SJSA1 (cell line): ENCODE results near the gene LTN1. TPM values are rescaled to one million over a fixed set of nuclear protein-coding genes. Genes with fewer than 3 reads are reported as not detected.
A peak's percentile ranks its signal among the peaks of the same experiment; 100 is the strongest.
"Not testable (repeated sequence)": the region's sequence is repeated elsewhere in the genome, so short reads cannot be mapped to it uniquely, and the experiment has no call there.

Source experiments
- DNase-seq, 2 experiments: peaks; one replicate each; pipeline ENCODE4 v3.0.0-alpha.2; 2015 to 2020; ENCODE audit warnings: low spot score in 2 of 2, low read depth in 1 of 2
- H3K27ac ChIP-seq: fragments of 250-450 bp; sonication (Bioruptor Pico); 2 replicates; pipeline ENCODE4 v1.5.1; 2020; ENCODE audit warnings: mild to moderate bottlenecking, moderate library complexity
- H3K27me3 ChIP-seq: fragments of 250-450 bp; sonication (Bioruptor Pico); replicated peaks from 2 replicates; pipeline ENCODE4 v1.5.1; 2020; ENCODE audit warnings: mild to moderate bottlenecking, moderate library complexity
- H3K36me3 ChIP-seq: fragments of 250-450 bp; sonication (Bioruptor Pico); 2 replicates; pipeline ENCODE4 v1.5.1; 2020; ENCODE audit warnings: mild to moderate bottlenecking
- H3K4me1 ChIP-seq: fragments of 250-450 bp; sonication (Bioruptor Pico); replicated peaks from 2 replicates; pipeline ENCODE4 v1.6.1; 2021; ENCODE audit warnings: mild to moderate bottlenecking
- H3K4me3 ChIP-seq: fragments of 250-450 bp; sonication (Bioruptor Pico); 2 replicates; pipeline ENCODE4 v1.5.1; 2020; ENCODE audit warnings: mild to moderate bottlenecking
- H3K9me3 ChIP-seq: fragments of 250-450 bp; sonication (Bioruptor Pico); replicated peaks from 2 replicates; pipeline ENCODE4 v1.5.1; 2020; ENCODE audit warnings: mild to moderate bottlenecking
- total RNA-seq: library from RNA; depleted of rRNA; stranded (reverse); fragments of >200 nt; shearing (Covaris generic); gene quantifications from 2 replicates; pipeline ENCODE4 v1.2.3, GENCODE V29; 2014

Gene LTN1
- total RNA-seq, 1 experiment from 2014 or later, result 31.0 TPM

GRCh38 chr21:29008367-29008766 is 15.7 kb upstream of the LTN1 start:
- Histone ChIP-seq H3K27me3 (no peaks in the 10 kb centered on the region), H3K36me3 (peaks cover 37% of the 10 kb centered on the region), H3K4me1 (no peaks in the 10 kb centered on the region), H3K9me3 (0 out of 2 replicates have a peak, but pooled peaks cover 2% of the 10 kb centered on the region), H3K27ac (no peak overlapping the region), H3K4me3 (no peak overlapping the region)
- no peak for DNase-seq

GRCh38 chr21:29007810-29008209 is 15.1 kb upstream of the LTN1 start:
- Histone ChIP-seq H3K27ac (no peak overlapping the region), H3K27me3 (no peaks in the 10 kb centered on the region), H3K4me3 (no peak overlapping the region), H3K4me1 (no peaks in the 10 kb centered on the region), H3K9me3 (0 out of 2 replicates have a peak, but pooled peaks cover 2% of the 10 kb centered on the region), H3K36me3 (peaks cover 37% of the 10 kb centered on the region)
- DNase-seq, result no peak

GRCh38 chr21:29007135-29007534 is 14.5 kb upstream of the LTN1 start:
- no peaks in the 10 kb centered on the region for H3K27me3 ChIP-seq
- H3K4me3 ChIP-seq, result no peak overlapping the region
- no peak for DNase-seq
- 0 out of 2 replicates have a peak, but pooled peaks cover 2% of the 10 kb centered on the region for H3K9me3 ChIP-seq
- H3K27ac ChIP-seq, result no peak overlapping the region
- peaks cover 3% of the 10 kb centered on the region; the same call in 1 of the 2 replicates for H3K4me1 ChIP-seq
- H3K36me3 ChIP-seq, result peaks cover 37% of the 10 kb centered on the region

GRCh38 chr21:29005696-29006095 is 13.0 kb upstream of the LTN1 start:
- DNase-seq, result no peak
- Histone ChIP-seq H3K27me3 (no peaks in the 10 kb centered on the region), H3K36me3 (peaks cover 37% of the 10 kb centered on the region), H3K4me1 (peaks cover 3% of the 10 kb centered on the region; the same call in 1 of the 2 replicates), H3K9me3 (0 out of 2 replicates have a peak, but pooled peaks cover 2% of the 10 kb centered on the region), H3K27ac (no peak overlapping the region), H3K4me3 (no peak overlapping the region)

GRCh38 chr21:29002442-29003144 is 9.9 kb upstream of the LTN1 start:
- peak; percentile 86 to 95 for DNase-seq
- Histone ChIP-seq H3K4me3 (peak overlapping the region; percentile 41), H3K27ac (peak overlapping the region; percentile 66), H3K36me3 (peaks cover 22% of the 10 kb centered on the region), H3K4me1 (peaks cover 3% of the 10 kb centered on the region; the same call in 1 of the 2 replicates), H3K27me3 (no peaks in the 10 kb centered on the region), H3K9me3 (0 out of 2 replicates have a peak, but pooled peaks cover 1% of the 10 kb centered on the region)

GRCh38 chr21:28993293-28993629 is 584 bp upstream of the LTN1 start:
- no peak for DNase-seq

GRCh38 chr21:28991861-28992525 is 684 bp downstream of the LTN1 start:
- 0 out of 2 replicates have a peak, but pooled peaks cover 2% of the 10 kb centered on the region for H3K36me3 ChIP-seq
- no peaks in the 10 kb centered on the region for H3K27me3 ChIP-seq
- no peak for DNase-seq
- no peaks in the 10 kb centered on the region for H3K9me3 ChIP-seq
- H3K4me3 ChIP-seq, result peak overlapping the region; percentile 68
- H3K27ac ChIP-seq, result peak overlapping the region; percentile 51
- H3K4me1 ChIP-seq, result peaks cover 7% of the 10 kb centered on the region

More at GRCh38 chr21:28993293-28993629, 584 bp upstream of the LTN1 start:
- Histone ChIP-seq H3K4me3 (peak overlapping the region; percentile 68), H3K27me3 (no peaks in the 10 kb centered on the region), H3K36me3 (0 out of 2 replicates have a peak, but pooled peaks cover 2% of the 10 kb centered on the region), H3K9me3 (no peaks in the 10 kb centered on the region), H3K4me1 (peaks cover 7% of the 10 kb centered on the region), H3K27ac (peak overlapping the region; percentile 73)

GRCh38 chr21:28988146-28988545 is 4.5 kb downstream of the LTN1 start:
- not testable (repeated sequence) for H3K4me3 ChIP-seq, H3K9me3 ChIP-seq, H3K27me3 ChIP-seq, H3K27ac ChIP-seq, DNase-seq, H3K4me1 ChIP-seq
- peaks cover 23% of the 10 kb centered on the region for H3K36me3 ChIP-seq

GRCh38 chr21:28986677-28987076 is 6.0 kb downstream of the LTN1 start:
- Histone ChIP-seq H3K27me3 (no peaks in the 10 kb centered on the region), H3K27ac (no peak overlapping the region), H3K9me3 (no peaks in the 10 kb centered on the region), H3K4me1 (no peaks in the 10 kb centered on the region), H3K36me3 (peaks cover 36% of the 10 kb centered on the region), H3K4me3 (no peak overlapping the region)
- DNase-seq, result no peak

GRCh38 chr21:28982637-28983036 is 10.0 kb downstream of the LTN1 start:
- no peaks in the 10 kb centered on the region for H3K27me3 ChIP-seq
- H3K36me3 ChIP-seq, result peaks cover 54% of the 10 kb centered on the region
- H3K27ac ChIP-seq, result no peak overlapping the region
- H3K4me3 ChIP-seq, result no peak overlapping the region
- no peak for DNase-seq
- H3K4me1 ChIP-seq, result peaks cover 12% of the 10 kb centered on the region
- no peaks in the 10 kb centered on the region for H3K9me3 ChIP-seq

GRCh38 chr21:28979092-28979491 is 13.6 kb downstream of the LTN1 start:
- Histone ChIP-seq H3K4me1 (peaks cover 30% of the 10 kb centered on the region), H3K4me3 (no peak overlapping the region), H3K9me3 (no peaks in the 10 kb centered on the region), H3K27me3 (no peaks in the 10 kb centered on the region), H3K27ac (no peak overlapping the region), H3K36me3 (peaks cover 51% of the 10 kb centered on the region)
- no peak for DNase-seq

GRCh38 chr21:28975397-28975796 is 17.3 kb downstream of the LTN1 start:
- H3K9me3 ChIP-seq, result no peaks in the 10 kb centered on the region
- H3K36me3 ChIP-seq, result peaks cover 36% of the 10 kb centered on the region
- H3K27ac ChIP-seq, result peak overlapping the region; percentile 63
- H3K4me3 ChIP-seq, result no peak overlapping the region
- peak in 1 of 2 experiments; percentile 31 for DNase-seq
- peaks cover 25% of the 10 kb centered on the region for H3K4me1 ChIP-seq
- no peaks in the 10 kb centered on the region for H3K27me3 ChIP-seq

- H3K27ac ChIP-seq, result peak overlapping the region; percentile 63
- H3K4me3 ChIP-seq, result no peak overlapping the region
- peak in 1 of 2 experiments; percentile 63 for DNase-seq
- H3K36me3 ChIP-seq, result peaks cover 36% of the 10 kb centered on the region
- H3K9me3 ChIP-seq, result no peaks in the 10 kb centered on the region
- H3K27me3 ChIP-seq, result no peaks in the 10 kb centered on the region
- peaks cover 24% of the 10 kb centered on the region for H3K4me1 ChIP-seq
Measured at GRCh38 chr21:28974531-28975227, 18.0 kb downstream of the LTN1 start.

GRCh38 chr21:28972398-28972797 is 20.3 kb downstream of the LTN1 start:
- Histone ChIP-seq H3K9me3 (no peaks in the 10 kb centered on the region), H3K36me3 (peaks cover 45% of the 10 kb centered on the region), H3K4me1 (peaks cover 18% of the 10 kb centered on the region), H3K27ac (no peak overlapping the region), H3K4me3 (no peak overlapping the region), H3K27me3 (no peaks in the 10 kb centered on the region)
- DNase-seq, result no peak
